Thoracic aorta (tissue), 2 donors: ENCODE data around the gene BMPR2. TPM values are rescaled to one million over a fixed set of nuclear protein-coding genes. Genes with fewer than 3 reads are reported as not detected.

Experiments used
- ATAC-seq: fragments of 150-250 bp; one replicate; pipeline ENCODE4 v1.8.0; 2017; ENCODE audit warnings: low read depth; ENCODE audit not compliant: insufficient number of reproducible peaks, low FRiP score
- DNase-seq: peaks from one replicate; pipeline ENCODE4 v3.0.0-alpha.2; 2020; ENCODE audit warnings: low spot score
- H3K27ac ChIP-seq, 2 donors: fragments of 200-600 bp; sonication (generic); 1 replicate in 1 of 2; 2 replicates in 1 of 2; pipeline ENCODE4 v1.5.1; 2016; ENCODE audit warnings: mild to moderate bottlenecking in 2 of 2, moderate library complexity in 2 of 2
- H3K27me3 ChIP-seq: fragments of 200-600 bp; sonication (generic); replicated peaks from 2 replicates; pipeline ENCODE4 v1.6.0; 2016; ENCODE audit warnings: mild to moderate bottlenecking; ENCODE audit not compliant: insufficient read depth
- H3K36me3 ChIP-seq: fragments of 200-600 bp; sonication (generic); one replicate; pipeline ENCODE4 v1.5.1; 2016
- H3K4me1 ChIP-seq, 2 donors: fragments of 200-600 bp; sonication (generic); 1 replicate in 1 of 2; 2 replicates in 1 of 2; pipeline versions ENCODE4 v1.5.1 to v1.6.0; 2016; ENCODE audit warnings: low read depth in 2 of 2, mild to moderate bottlenecking in 1 of 2; ENCODE audit not compliant: control insufficient read depth in 1 of 2
- H3K4me3 ChIP-seq: fragments of 200-600 bp; sonication (generic); 2 replicates; pipeline ENCODE4 v1.5.1; 2016; ENCODE audit warnings: mild to moderate bottlenecking
- H3K9me3 ChIP-seq: fragments of 200-600 bp; sonication (generic); 2 replicates; pipeline ENCODE4 v1.5.1; 2016
- CTCF ChIP-seq: fragments of 200-600 bp; sonication (generic); IDR thresholded peaks from one replicate; pipeline ENCODE4 v1.5.1; 2019; ENCODE audit warnings: antibody characterized with exemption
- total RNA-seq, 2 donors: library from RNA; depleted of rRNA; stranded (reverse); fragments of >200 nt; gene quantifications; one replicate each; pipeline versions ENCODE4 v1.1.0 to v1.2.3, GENCODE V29; 2016

Gene BMPR2
- total RNA-seq, 2 donors from 2014 or later: 65.9 to 111 TPM

- Histone ChIP-seq H3K27me3 (no peaks in the 10 kb centered on the region), H3K4me3 (no peak overlapping the region), H3K27ac (no peak overlapping the region), H3K4me1 (no peaks in the 10 kb centered on the region), H3K36me3 (no peaks in the 10 kb centered on the region), H3K9me3 (no peaks in the 10 kb centered on the region)
- DNase-seq: no peak
- no peak for TF ChIP-seq CTCF
- ATAC-seq: no peak
These were observed 36.9 kb upstream of the BMPR2 start for GRCh38 chr2:202339071-202339870.

DNA sequence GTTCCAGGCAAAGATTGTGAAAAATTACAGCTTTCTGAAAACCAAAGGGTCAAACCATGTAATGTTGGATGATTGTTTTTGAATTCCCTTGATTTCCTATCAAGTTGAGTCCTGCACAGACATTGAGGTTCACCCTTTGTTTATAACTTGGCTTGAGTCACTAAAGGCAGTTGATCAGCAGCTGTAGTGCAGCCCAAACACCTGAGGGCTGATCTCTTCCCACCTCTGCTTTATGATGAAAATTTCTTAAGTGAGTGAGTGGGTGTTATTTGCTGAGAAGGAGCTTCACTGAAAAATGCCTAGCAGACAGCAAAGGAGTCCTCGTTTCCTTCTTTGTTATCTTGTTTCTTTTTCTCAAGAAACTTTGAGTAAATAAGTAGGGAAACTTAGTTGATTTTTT, 31.9 kb upstream of the BMPR2 start:
- no peak for ATAC-seq
- Histone ChIP-seq H3K4me1 (no peaks in the 10 kb centered on the region), H3K27me3 (no peaks in the 10 kb centered on the region), H3K36me3 (no peaks in the 10 kb centered on the region), H3K9me3 (no peaks in the 10 kb centered on the region), H3K4me3 (no peak overlapping the region), H3K27ac (no peak overlapping the region)
- DNase-seq: no peak
- no peak for TF ChIP-seq CTCF

DNA sequence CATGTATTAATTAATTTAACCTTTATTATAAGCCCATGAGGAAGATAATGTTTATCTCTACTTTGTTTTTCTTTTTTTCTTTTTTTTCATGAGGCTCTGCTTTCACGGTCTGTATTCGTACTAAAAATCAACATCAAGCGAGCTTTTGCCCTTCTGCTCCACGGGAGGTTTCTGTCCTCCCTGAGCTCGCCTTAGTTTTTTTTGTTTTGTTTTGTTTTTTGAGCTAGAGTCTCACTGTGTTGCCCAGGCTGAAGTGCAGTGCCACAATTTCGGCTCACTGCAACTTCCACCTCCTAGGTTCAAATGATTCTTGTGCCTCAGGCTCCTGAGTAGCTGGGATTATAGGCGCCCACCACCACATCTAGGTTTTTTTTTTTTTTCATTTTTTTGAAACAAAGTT, 29.9 kb upstream of the BMPR2 start:
- Histone ChIP-seq H3K4me1 (no peaks in the 10 kb centered on the region), H3K27ac (no peak overlapping the region), H3K27me3 (no peaks in the 10 kb centered on the region), H3K9me3 (no peaks in the 10 kb centered on the region), H3K4me3 (no peak overlapping the region), H3K36me3 (no peaks in the 10 kb centered on the region)
- DNase-seq: no peak
- ATAC-seq: no peak
- no peak for TF ChIP-seq CTCF

GRCh38 chr2:202353430-202353829, 22.7 kb upstream of the BMPR2 start:
- no peak for ATAC-seq
- no peak for DNase-seq
- no peaks in the 10 kb centered on the region for H3K36me3 ChIP-seq

More at GRCh38 chr2:202353430-202353829, 22.7 kb upstream of the BMPR2 start:
- no peak for TF ChIP-seq CTCF
- Histone ChIP-seq H3K9me3 (no peaks in the 10 kb centered on the region), H3K4me1 (no peaks in the 10 kb centered on the region), H3K27ac (no peak overlapping the region), H3K4me3 (no peak overlapping the region), H3K27me3 (no peaks in the 10 kb centered on the region)
